Dedifferentiated amniotic fluid mesenchymal stem cell (primary cell): ENCODE results near the gene MAP4K5.

ENCODE experiments used
- DNase-seq: peaks from one replicate; pipeline ENCODE4 v3.0.0-alpha.2; 2016; ENCODE audit errors: extremely low spot score

The MAP4K5 gene

DNA sequence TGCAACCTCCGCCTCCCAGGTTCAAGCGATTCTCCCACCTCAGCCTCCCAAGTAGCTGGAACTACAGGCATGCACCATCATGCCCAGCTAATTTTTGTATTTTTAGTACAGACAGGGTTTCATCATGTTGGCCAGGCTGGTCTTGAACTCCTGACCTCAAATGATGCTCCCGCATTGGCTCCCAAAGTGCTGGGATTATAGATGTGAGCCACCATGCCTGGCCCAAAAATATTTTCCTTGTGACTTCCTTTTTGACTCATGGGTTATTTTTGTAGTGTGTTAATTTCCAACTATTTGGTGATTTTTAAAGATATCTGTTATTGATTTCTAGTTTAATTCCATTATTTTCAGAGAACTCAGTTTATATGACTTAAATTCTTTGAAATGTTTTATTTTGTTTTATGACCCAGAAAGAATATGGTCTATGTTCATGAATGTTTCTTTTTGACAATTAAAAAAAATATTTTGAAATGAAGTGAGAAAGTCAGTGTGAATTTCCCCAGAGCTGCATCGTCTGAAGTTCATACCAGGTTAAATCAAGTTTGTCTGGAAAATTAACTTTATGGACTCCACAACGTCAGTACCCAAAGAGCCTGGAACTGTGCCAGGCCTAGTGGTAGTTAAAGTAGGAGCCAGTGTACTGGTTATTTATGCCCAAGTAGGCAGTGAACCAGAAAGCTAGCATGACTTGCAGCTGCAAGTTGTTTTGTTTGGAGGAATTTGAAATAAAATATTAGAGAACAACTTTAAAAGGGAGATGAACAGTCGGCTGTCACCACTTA, 132.9 kb downstream of the MAP4K5 start:
- no peak for DNase-seq

- no peak for DNase-seq
Observed at GRCh38 chr14:50398189-50398580, 134.2 kb downstream of the MAP4K5 start.

GRCh38 chr14:50397390-50398188, 134.8 kb downstream of the MAP4K5 start:
- no peak for DNase-seq

DNA sequence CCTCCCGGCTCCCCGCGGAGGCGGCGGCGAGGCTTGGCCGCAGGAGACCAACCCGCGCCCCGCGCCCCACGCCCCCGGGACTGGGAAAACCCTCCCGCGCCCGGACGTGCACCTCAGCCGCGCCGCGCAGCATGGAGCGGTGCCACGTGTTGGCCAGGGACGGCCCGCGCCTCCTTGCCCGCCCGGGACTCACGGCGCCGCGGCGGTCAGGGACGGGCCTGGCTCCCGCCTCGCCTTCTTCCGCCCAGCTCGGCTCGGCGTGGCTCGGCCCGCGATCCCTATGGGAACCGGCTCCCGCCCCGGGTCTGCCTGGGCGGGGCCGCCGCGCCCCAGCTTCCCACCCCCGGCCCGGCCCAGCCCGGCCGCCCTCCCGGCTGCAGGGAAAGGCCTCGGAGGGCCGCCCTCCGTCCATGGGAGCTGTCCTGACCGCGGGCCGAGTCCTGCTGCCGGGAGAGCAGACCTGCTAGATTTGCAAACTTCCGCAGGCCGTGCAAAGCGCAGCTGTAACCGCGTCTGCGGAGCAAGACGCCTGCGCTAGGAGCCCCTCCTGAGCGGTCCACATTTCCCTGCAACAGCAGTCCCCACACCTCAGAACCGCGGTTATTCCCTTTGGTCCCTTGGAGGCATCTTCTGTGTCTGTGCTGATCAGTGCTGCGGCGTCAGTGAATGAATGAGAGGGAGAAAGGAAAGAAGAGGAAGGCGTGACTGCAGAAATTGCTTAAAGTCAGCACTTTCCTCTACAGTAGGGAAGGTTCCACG, 135.6 kb downstream of the MAP4K5 start, which contains the start of gene CDKL1:
Gene CDKL1, minus strand, starts transcription at position 251 of the 759 bp plus-strand sequence. CDS start 1,013 bp downstream, outside the sequence.
- DNase-seq = peak; percentile 43

DNA sequence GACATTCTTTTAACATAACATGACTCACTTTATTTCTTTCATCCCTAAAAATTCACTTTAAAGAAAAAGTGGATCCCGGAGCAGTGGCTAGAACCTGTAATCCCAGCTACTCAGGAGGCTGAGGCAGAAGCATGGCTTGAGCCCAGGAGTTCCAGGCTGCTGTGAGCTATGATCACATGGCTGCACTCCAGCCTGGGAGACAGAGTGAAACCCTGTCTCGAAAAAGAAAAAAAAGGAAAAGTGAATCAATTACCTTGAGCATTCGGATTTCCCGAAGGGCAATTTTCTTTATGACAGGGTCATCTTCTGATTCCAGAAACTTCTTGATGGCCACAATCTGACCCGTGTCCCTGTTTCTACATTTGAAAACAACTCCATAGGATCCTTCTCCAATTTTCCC, 136.9 kb downstream of the MAP4K5 start:
- DNase-seq = no peak

- DNase-seq = no peak
Observed at GRCh38 chr14:50394713-50395112, 137.7 kb downstream of the MAP4K5 start.

GRCh38 chr14:50389668-50390441, 142.5 kb downstream of the MAP4K5 start:
- DNase-seq = no peak

DNA sequence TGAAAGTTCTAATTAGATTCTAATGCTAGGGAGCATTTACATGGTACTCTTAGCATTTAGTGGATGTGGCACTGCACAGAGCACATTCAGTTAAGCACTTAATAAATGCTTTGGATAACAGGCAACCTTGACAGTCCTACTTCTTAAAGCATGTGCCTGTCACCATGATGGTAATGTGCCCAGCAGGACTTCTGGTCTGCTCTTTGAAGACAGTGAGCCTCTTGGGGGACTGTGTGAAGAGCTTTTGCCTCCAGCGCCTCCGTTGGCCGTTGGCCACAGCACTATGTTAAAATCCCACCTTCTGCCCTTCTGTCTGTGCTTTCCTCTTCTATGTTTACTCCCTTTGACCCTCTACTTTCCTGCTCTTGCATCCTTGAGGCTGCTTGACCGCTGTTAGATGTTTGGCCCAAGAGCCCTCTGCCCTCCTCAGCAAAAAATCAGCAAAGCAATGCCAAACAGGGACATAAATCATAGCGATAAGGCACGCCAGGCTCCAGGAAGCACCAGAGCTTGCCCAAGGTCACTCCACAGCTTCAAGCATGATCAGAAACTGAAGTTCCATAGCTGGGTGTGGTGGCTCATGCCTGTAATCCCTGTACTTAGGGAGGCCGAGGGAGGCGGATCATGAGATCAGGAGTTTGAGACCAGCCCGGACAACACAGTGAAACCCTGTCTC, 144.0 kb downstream of the MAP4K5 start:
- no peak for DNase-seq

DNA sequence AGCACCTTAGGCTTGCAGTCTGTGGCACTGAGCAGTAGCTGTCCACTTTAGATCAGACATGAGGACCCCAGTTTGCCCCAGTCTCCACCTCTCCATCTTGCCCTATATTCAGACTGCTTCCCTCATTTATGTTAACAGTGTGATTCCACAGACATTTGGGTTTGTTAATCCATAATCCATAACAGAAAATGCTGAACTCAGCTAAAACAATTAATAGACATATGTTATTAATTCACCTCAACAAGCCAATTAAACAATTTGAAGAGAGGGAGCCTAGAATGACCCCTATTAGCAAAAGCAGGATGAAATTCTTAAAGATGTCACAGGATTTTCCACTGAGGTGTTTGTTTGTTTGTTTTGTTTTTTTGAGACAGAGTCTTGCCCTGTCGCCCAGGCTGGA, 144.8 kb downstream of the MAP4K5 start:
- DNase-seq = no peak

DNA sequence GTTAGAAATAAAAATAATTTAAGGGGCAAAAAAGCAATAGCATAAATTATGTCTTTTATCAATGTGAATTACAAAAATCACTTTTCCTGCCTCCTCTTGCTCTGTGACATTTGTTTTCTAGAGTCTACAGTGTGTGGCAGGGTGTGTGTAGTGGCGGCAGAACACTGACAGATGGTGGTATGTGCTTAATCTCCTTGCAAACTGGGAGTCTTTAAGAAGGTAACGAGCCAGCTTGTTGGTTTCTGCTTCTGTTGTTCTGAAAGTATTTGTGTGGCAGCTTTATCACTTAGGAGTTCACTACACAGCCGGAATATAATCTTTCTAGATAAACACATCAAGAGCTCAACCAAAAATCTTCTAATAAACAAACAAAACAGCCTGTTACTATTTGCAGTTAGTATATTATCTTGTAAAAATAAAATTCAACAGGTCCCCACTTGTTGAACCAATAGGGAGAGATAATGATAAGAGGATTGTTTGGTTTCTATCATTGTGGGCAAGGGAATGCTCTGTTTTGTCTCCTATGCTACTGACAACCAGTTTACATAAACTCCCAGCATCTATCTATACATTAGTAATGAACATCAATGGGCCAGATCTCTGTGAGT, 148.6 kb downstream of the MAP4K5 start:
- no peak for DNase-seq

- no peak for DNase-seq
Observed at GRCh38 chr14:50381823-50382287, 150.5 kb downstream of the MAP4K5 start.

DNA sequence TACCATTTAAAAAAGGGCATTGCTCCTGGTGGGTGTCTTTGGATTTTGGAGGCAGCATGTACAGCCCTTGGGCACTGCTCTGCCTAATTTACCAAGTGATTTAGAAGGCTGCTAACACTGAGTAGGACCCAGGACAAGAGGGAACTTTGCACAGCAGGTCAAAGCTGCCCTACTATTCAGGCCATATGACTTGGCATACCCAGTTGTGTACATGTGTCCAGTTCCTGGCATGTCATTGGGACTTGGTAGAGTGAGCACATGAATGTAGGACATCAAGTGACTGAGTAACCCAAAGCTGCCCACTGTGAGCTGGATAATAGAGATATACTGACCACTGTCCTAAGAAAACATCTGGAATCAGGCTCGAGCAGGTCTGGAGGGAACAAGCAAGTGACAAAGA, 151.4 kb downstream of the MAP4K5 start:
- DNase-seq = no peak

GRCh38 chr14:50380455-50380854, 151.9 kb downstream of the MAP4K5 start:
- DNase-seq = no peak

DNA sequence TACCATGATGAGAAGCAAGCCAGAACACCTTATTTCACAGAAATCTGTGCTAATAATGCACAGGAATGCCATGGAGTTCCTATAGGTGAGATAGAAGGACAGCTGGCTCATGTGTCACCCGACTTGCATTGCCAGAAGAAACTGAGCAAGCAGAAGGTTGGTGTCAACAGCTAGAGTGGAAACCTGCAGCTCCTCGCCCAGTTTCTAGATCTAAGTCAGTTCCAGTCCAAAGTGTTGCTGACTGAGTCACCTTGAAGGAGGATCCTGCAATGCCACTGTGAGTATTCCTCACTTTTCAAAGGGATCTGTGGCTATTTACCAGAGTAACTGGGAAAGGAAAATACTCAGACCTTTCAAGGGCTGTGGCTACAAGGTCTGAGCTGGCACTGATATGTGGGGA, 152.8 kb downstream of the MAP4K5 start:
- no peak for DNase-seq

DNA sequence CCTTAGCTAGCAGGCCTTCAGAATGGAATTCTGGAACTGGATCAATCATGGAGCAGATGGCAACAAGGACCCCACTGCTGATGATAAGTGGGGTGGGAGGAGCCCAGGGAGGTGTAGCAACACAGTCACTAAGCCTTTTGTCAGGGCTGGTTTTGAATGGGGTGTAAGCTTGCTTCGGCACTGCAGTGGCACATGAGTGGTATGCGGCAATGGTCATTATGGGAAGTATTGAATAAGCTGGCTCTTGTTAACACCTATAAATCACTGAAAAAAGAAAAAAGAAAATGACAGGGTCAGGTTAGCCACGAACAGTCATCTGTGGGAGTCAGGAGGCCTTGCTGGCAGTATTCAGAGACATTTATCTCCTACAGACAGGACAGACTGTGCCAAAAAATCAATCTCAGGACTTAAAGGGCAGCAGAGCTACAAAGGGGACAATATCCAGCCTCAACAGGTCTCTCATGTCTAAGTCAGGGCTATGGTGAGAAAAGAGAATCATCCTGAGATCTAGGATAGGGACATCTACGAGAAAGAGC, 154.8 kb downstream of the MAP4K5 start:
- DNase-seq = no peak

- no peak for DNase-seq
Observed at GRCh38 chr14:50375760-50376159, 156.6 kb downstream of the MAP4K5 start.

DNA sequence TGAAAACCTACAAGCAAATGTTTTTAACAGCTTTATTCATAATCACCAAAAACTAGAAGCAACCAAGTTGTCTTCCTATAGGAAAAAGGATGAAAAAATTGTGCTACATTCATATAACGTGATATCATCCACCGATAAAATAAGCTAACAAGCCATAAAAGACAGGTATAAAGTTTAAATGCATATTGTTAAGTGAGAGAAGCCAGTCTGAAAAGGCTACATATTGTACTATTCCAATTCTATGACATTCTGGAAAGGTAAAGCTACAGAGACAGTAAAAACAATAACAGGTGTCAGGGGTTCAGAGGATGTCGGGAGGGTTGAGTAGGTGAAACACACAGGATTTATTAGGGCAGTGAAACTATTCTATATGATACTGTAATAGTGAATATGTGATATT, 158.4 kb downstream of the MAP4K5 start:
- no peak for DNase-seq

DNA sequence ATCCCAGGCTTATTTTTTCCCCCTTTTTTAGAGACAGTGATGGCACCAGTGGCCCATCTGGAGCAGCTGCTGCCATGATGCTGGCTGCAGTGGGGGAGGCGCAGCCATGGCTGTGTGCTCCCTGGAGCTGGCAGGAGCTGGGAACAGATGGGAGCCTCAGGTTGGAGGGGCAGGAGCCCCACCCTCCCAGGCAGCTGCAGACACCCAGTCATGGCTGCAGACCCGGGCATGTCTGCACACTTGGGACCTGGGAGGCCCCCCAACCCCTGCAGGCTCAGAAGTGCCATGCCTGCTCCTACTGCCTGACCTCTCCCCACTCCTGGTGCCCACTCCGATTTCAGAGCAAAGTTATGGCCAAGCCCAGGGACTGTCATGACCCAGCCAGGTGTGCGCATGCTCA, 160.8 kb downstream of the MAP4K5 start:
- DNase-seq = no peak
